Thyroid gland (tissue), 4 donors: Measurements from ENCODE around the gene ARSK.

Source experiments
- CTCF ChIP-seq, 6 experiments: fragments of 200-600 bp in 3 of 6; fragments of 450-650 bp in 3 of 6; sonication (generic) in 3 of 6; IDR thresholded peaks; one replicate each; pipeline ENCODE4 v1.5.1; 2016 to 2019; ENCODE audit warnings: antibody characterized with exemption in 6 of 6, mild to moderate bottlenecking in 2 of 6, inconsistent platforms in 1 of 6, moderate library complexity in 1 of 6
- POLR2A ChIP-seq, 2 donors: fragments of 450-650 bp; IDR thresholded peaks; one replicate each; pipeline ENCODE4 v1.6.1; 2017; ENCODE audit warnings: antibody characterized with exemption in 2 of 2, mild to moderate bottlenecking in 2 of 2, moderate library complexity in 1 of 2

- TF ChIP-seq CTCF (IDR thresholded peaks at IDR 0.05), result no peak
- TF ChIP-seq POLR2A (IDR thresholded peaks at IDR 0.05), result no peak
Observed at GRCh38 chr5:95599252-95599651, 44.4 kb downstream of the ARSK start.
